ENCODE results near the gene ETV3. TPM values are rescaled to one million over a fixed set of nuclear protein-coding genes. Genes with fewer than 3 reads are reported as not detected.
"Not testable (repeated sequence)": the region's sequence is repeated elsewhere in the genome, so short reads cannot be mapped to it uniquely, and the experiment has no call there.

Gene ETV3
- total RNA-seq: 37.2 TPM
- long read RNA-seq, partial matches to known transcripts: 4 of 13 reads
- long read RNA-seq, other reads (novel, unspliced or antisense): 6 of 13 reads

- peak; percentile 96 for DNase-seq (ENCODE audit: low spot score)
Observed at GRCh38 chr1:157138220-157139051, at the start of gene ETV3. ETV3 (minus strand) TSS chr1:157138395; CDS start chr1:157136352, 2,043 bp downstream.

- no peak for DNase-seq (ENCODE audit: low spot score)
Observed at GRCh38 chr1:157186281-157186992, 48.2 kb upstream of the ETV3 start.

DNA sequence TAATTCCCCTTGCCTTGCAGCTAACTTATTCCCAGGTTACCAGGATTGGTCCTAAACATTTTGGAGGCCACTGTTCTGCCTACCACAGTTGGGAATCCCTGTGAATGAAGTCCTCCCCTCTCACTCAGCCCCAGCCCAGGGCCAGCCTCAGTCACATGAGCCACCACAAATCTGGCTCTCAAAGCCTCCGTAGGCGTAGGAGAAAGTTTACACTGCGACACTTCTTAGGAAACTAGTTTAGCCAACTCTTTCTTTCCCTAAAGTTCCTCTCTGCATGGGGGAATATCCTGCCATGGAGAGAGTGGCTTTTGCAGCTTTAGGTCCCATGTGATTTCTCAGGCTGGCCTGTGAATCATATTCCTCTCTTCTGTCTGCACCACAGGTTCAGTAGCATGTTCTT lies 45.7 kb upstream of the ETV3 start:
- DNase-seq (ENCODE audit: low spot score): no peak

- DNase-seq (ENCODE audit: low spot score): not testable (repeated sequence)
Observed at GRCh38 chr1:157182371-157182770, 44.2 kb upstream of the ETV3 start.

DNA sequence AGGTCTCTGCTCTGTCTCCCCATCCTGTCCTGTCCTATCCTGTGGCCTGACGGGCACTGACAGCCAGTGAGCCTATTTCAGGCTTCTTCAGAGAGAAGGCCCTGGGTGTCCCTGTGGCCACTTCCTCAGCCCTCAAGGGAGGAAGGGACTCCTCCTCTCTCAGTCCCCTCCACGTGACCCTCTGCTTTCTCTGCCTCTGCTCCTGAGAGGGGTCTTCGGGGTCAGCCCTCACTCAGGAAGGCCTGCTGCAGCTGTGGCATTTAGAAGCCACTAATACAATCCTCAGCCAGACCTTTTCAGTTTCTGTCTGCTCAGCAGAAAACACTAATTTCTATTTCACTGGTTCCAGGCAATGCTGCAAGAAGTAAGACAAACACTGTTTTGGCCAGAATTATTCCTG lies 43.6 kb upstream of the ETV3 start:
- DNase-seq (ENCODE audit: low spot score): no peak

GRCh38 chr1:157181258-157181657 lies 43.1 kb upstream of the ETV3 start:
- DNase-seq (ENCODE audit: low spot score): no peak

DNA sequence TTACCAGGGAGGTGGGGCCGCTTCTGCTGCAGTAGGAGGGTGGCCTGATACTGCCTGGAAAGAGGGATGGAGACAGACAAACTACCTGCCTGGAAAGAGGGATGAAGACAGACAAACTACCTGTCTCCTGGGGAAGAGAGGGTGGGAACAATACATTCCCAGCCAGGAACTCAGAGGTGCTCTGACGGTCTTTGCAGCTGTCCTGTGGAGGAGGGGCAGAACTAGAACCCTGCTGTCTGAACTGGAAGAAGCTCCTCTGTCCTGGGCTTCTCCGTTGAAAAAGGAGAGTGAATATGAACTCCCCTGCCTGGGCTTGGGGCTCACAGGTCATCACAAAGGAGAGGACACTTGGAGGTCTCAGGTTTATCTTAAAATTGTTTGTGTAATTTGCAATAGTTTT lies 40.3 kb upstream of the ETV3 start:
- DNase-seq (ENCODE audit: low spot score): no peak

- DNase-seq (ENCODE audit: low spot score): no peak
Observed at GRCh38 chr1:157177733-157178394, 39.7 kb upstream of the ETV3 start.

DNA sequence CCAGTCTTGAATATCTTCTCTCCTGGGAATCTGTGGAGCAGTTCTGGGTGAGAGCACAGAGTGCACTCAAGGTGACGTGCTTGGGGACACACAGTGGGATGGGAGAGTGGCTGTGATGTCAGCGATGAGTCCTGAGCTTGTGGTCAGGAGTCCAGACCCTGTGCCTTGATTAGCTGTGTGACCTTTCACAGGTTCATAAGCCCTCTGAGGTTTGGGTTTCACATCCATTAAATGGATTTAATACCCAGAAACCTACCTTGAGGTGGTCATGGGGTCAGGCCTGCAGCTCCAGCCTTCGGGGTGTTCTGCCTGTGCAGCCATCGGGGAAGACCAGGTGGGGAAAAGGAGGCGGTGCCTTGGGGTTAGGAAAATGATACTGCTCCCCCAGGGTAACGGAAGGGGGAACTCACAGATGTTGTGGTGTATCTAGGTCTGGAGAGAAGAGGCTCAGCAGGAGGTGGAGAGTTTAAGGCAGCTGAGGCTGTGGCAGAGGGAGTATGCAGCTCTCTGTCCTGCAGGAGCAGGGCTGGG lies 38.5 kb upstream of the ETV3 start:
- no peak for DNase-seq (ENCODE audit: low spot score)

GRCh38 chr1:157176016-157176415 lies 37.8 kb upstream of the ETV3 start:
- DNase-seq (ENCODE audit: low spot score): no peak

- DNase-seq (ENCODE audit: low spot score): no peak
Observed at GRCh38 chr1:157173900-157174410, 35.8 kb upstream of the ETV3 start.

- not testable (repeated sequence) for DNase-seq (ENCODE audit: low spot score)
Observed at GRCh38 chr1:157173241-157173640, 35.0 kb upstream of the ETV3 start.

GRCh38 chr1:157172591-157172990 lies 34.4 kb upstream of the ETV3 start:
- DNase-seq (ENCODE audit: low spot score): not testable (repeated sequence)

DNA sequence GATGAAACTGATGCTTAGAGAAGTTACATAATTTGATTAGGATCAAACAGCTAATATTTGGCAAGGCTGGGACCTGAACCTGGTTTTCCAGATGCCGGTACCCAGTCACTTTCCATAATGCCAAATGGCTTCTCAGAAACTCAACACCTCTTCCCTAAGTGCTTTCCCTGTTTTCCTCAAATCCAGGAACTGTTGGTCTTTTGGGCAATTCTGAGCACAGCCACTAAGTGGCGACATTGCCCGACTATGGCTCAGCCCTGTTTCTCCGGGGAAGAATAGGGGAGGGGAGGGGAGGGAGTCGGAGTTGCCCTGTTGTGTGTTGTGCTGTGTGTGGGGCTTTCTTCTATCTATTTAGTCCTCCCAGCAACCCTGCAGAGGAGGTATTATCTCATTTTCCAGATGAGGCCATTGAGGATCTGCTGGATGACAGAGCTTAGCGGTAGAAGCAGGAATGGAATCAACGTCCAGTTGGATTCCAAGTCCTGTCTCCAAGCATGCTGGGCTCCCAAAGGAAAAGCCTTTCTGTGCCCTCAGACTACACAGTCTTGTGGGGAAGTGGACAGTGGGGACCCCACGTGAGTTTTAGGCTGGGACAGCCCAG lies 33.8 kb upstream of the ETV3 start:
- not testable (repeated sequence) for DNase-seq (ENCODE audit: low spot score)

GRCh38 chr1:157170677-157171515 lies 32.7 kb upstream of the ETV3 start:
- DNase-seq (ENCODE audit: low spot score): no peak

- no peak for DNase-seq (ENCODE audit: low spot score)
Observed at GRCh38 chr1:157168015-157168414, 29.8 kb upstream of the ETV3 start.

- DNase-seq (ENCODE audit: low spot score): no peak
Observed at GRCh38 chr1:157167437-157167836, 29.2 kb upstream of the ETV3 start.

DNA sequence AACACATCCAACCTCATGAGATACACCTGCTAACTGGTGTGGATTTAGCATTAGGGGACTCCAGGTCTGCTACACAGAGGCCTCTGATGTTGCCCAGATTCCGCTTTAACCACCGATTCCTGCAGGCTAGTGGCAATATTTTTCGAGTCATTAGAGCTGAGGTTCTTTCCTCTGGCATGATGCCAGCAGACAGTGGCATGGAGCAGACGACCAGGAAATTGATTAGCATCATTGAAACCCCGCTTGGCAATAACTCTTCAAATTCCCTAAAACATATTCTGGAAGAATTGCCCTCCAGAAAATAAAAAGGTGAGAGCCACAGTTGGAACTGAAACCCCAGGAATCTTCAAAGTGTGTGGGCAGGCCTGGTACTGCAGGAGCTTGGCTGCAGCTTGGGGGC lies 28.4 kb upstream of the ETV3 start:
- no peak for DNase-seq (ENCODE audit: low spot score)

DNA sequence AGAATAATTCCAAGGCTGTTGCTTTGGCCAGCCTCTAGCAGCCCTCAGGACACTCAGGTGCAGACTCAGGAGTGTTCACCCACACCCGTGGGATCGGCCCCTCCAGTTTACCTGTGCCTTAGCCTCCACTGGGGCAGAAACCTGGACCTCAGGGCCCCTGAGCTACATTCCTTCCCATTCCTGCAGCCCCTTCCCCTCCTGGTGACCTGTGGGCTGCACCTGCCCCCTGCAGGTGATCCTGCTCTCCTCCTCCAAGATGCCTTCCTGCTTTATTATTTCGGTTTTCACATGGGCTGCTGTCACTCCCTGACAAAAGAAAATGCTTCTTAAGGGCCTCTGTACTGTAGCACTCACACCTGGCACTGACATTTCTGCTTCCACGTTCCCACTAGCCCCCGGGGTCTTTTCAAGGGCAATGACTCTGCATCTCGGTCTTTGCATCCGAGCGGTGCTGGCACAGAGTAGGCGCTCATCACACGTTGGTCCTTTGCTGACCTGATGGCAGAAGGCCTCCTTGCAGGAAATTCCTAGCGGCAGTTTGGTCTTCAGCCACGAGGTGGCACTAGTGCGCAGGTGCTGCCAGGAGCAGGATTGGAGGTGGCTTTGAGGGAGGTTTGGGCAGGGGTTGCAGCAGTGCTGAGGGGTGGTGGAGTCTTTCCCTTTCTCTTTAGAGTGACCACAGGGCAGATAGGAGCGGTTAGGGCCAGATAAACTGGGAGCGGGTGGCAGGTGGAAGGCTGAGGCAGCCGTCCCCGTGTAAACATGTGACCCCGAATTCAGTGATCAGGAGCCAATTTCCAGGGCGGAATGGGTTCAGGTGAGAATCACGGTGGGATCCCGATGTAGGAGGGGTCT lies 25.3 kb upstream of the ETV3 start:
- no peak for DNase-seq (ENCODE audit: low spot score)
